ENCODE data around the gene WASF3. TPM values are rescaled to one million over a fixed set of nuclear protein-coding genes. Genes with fewer than 3 reads are reported as not detected.

The WASF3 gene
- total RNA-seq (2014; rRNA removed; shearing (Covaris generic)), result 6.8 and 7.5 TPM in 2 replicates

DNA sequence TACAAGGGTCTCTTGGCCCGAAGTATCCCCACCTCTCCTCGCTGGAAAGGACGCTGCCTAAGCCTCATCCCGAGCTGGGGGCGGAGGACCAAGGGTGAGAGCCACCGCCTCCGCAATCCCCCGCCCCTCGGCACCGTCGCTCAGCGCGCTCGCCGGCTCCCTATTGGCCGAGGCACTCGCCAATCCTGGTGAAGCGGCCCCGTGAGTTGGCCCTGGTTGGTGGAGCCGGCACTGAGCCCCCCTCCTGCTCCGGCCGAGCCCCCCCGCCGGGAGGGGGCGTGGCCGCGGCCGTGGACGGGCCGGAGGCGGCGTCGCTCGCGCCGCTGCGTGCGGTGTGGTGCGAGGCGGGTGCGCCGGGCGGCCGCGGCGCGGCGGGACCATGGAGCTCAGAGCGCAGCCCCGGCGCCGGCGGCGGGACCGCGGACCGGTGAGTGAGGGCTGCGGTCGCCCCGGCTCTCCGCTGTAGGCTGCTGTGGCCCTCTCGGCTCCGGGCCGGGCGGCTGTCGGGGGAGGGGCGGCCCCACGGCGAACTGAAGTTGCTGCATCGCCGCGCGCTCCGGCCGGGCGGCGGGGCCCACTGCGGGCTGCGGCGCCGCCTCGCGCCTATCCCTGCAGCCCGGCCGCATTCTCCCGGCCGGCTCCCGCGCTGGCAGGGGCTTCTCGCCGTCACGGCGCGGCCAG lies at the start of gene WASF3:
Gene WASF3, plus strand, starts transcription at position 291 of the 681 bp plus-strand sequence. CDS start 84,588 bp downstream, outside the sequence.
- DNase-seq (ENCODE audit: low spot score), result peak; percentile 81

GRCh38 chr13:26508885-26509284 lies 48.6 kb upstream of the WASF3 start:
- DNase-seq (ENCODE audit: low spot score), result peak; percentile 82

- no peak for DNase-seq (ENCODE audit: low spot score)
Observed at GRCh38 chr13:26509491-26509890, 48.0 kb upstream of the WASF3 start.

GRCh38 chr13:26513931-26514330 lies 43.6 kb upstream of the WASF3 start:
- DNase-seq (ENCODE audit: low spot score), result no peak

DNA sequence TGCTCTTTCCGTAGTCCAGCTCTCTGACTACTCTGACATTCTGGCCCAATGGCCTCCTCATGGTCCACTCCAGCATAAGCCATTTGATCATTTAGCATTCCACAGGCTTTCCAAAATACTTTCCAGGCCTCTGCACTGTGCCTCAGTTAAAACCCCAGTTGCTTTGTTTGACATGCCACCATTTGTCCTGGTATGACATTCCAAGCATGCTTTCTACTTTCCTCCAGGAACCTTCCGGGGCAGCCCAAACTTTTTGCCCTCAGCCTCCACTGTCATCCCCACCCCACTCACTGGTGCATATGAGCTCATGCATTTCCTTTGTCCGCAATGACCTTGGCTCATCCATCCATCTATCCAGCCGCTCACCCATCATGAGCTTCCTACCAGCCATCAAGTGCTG lies 41.8 kb upstream of the WASF3 start:
- DNase-seq (ENCODE audit: low spot score), result no peak

GRCh38 chr13:26517936-26518335 lies 39.5 kb upstream of the WASF3 start:
- DNase-seq (ENCODE audit: low spot score), result no peak

DNA sequence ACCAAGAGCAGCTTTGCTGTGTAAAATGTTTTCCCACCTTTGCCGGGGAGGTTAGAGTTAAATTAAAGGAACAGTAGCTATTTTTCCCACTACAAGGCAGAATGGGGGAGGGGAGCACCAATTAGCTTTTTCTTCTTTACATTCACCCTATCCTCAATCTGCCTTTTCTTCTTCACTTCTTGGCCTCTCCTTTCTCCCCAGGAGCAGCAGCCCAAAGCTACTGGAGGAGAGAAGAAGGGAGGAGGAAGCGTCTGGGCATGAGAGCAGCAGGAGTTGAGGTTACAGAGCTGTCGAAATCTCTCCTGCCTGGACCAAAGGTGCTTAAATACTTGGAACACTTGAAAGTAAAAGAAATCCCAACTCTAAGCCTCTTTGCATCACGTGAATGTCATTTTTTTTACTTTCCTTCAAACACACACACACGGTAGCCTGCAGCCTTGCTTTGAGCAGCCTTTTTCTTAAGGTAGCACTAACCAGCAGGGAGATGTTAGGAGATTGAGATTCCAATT lies 39.0 kb upstream of the WASF3 start:
- no peak for DNase-seq (ENCODE audit: low spot score)

DNA sequence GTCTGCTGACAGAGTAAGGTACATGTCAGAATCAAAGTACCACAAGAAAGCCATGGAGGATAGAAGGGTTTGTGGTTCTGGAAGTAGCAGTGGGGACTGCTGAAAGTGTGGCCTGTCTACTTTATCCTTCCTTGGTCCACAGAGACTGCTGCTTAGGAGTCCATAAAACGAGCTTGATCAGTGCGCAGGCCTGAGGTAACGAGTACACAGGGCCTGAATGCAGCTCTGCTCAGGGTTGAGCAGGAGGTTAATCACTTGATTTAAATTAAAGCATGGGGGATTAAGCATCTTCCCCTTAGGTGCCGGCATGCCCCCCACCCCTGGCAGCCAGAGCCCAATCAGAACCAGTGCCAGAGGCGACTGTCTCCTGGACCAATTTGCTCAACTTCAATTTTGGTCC lies 34.9 kb upstream of the WASF3 start:
- DNase-seq (ENCODE audit: low spot score), result no peak

DNA sequence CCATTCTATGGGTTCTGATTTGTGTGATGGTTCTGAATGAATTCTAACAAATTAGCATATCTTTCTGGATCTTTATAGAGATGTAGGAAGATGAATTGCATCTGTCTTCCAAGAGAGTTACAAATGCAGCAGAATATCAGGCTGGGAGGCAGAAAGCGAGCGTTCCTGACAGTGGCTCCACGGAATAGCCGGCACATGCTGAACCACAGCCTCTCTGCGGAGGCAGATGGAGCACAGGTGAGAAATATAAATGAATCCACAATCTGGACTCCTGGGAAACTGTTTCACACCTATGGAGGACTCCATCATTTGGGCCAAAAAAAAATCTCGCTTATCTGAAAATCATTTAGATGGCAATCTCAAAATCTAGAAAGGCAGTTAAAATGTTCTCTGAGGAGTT lies 34.5 kb upstream of the WASF3 start:
- no peak for DNase-seq (ENCODE audit: low spot score)

DNA sequence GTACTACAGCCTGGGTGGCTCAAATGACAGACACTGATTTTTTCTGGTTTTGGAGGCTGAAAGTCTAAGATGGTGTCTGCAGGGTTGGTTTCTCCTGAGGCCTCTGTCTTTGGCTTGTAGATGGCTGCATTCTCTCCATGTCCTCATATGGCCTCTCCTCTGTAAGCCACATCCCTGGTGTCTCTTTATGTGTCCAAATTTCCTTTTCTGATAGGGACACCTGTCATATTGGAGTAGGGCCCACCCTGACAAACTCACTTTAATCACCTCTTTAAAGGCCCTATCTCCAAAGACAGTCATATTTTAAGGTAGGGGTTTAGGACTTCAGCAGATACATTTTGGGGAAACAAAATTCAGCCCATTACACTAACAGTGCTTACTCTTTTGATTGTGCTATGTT lies 32.0 kb upstream of the WASF3 start:
- DNase-seq (ENCODE audit: low spot score), result no peak

DNA sequence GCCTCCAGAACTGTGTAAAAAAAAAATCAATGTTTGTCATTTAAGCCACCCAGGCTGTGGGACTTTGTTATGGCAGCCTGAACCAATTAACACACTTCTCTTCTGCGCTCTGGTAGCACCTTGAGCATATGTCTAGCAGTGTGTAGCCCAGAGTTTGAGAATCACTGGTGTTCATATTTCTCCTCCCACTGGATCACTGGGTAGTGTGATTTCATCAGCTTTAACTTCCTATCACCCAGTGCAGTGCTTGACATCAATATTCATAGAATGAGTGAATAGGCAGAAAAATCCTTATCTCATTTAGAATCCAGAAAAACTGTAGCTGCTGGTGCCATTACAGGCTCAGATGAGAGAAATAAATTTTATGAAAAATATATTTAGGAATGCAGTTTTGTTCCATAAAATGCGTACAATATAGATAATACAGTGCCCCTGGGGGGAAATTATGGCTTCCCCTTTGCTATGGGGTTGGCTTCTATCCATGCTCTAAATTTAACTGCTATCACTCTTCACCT lies 30.7 kb upstream of the WASF3 start:
- no peak for DNase-seq (ENCODE audit: low spot score)

GRCh38 chr13:26528527-26528926 lies 29.0 kb upstream of the WASF3 start:
- no peak for DNase-seq (ENCODE audit: low spot score)

- DNase-seq (ENCODE audit: low spot score), result peak; percentile 7
Observed at GRCh38 chr13:26529441-26529840, 28.0 kb upstream of the WASF3 start.

DNA sequence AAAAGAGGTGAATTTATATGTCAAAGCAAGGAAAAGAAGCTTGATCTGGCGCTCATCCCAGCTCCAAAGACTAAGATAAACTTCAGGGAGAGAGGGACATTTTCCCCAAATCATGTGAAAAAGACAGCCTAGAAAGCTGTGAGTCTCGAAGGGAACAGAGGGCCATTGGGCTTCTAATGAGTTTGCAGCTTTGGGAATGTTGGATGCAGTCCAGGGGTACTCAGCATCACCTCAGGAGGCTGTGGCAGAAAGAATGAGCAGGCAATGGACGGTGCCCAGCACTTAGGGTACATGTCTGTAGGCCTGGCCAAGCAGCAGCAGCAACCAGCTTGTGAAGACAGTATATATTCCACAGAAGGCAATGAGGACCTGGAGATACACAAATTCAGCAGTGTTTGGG lies 25.7 kb upstream of the WASF3 start:
- DNase-seq (ENCODE audit: low spot score), result no peak

GRCh38 chr13:26534036-26534726 lies 23.3 kb upstream of the WASF3 start:
- no peak for DNase-seq (ENCODE audit: low spot score)

DNA sequence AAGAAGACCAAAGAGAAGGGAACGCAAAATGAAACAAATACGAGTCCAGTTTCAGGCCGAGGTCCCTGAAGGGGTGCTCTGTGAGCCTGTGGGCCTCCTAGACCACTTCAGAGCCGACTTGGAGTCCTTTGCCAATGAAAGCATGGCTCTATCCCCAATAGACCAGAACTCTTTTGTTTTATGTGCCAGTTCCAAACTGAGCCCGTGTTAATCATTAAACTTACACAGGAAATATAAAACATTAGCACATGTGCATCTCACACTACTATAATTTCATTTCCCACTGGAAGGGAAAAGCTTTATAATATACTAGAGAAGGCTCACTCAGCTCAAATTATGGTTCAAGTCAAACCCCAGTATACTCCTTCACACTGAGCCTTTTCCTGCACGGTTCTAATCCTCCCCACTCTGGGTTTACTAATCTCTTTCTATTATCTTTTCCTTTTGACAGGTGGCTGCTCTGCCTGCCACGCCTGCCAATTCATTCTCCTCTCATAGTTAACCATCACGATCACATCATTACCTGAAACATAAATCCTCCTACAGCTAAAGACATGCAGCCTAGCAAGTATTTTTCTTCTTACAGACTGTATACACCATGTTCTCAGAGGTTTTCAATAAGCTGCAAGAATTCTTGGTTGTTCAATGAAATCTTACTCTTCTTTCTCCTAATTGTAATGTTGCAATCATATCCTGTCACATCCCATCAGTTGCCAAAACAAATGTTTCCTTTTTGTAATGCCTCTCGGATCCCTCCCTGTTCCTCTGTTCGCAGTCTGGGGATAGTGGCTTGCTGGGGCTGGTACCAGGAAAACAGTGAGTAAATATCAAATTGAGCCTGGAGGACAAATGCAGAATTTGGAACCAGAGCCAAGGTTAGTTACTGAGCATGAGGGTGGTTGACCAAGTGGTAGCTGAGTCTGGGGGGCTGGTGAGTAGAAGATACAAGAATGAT lies 18.8 kb upstream of the WASF3 start:
- no peak for DNase-seq (ENCODE audit: low spot score)

- no peak for DNase-seq (ENCODE audit: low spot score)
Observed at GRCh38 chr13:26539738-26540292, 17.7 kb upstream of the WASF3 start.

DNA sequence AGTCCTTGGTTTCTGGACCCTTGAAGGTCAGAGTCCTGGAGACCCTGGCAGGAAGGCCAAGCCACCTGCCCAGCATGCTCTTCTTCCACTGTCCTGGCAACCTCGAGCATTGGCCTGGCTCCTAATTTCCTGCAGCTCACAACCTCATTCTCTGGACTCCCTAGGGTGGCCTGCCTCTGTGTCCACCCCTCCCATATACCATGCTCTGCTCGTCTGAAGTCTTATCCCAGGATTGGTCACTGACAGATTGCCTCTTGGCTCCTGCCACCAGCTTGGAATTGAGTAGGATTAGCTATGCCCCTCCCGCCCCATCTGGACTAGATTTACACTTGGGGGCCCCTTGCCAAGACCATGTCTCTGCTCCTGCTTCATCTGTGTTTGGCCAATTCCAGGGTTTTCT lies 17.1 kb upstream of the WASF3 start:
- DNase-seq (ENCODE audit: low spot score), result no peak

GRCh38 chr13:26541041-26541440 lies 16.4 kb upstream of the WASF3 start:
- DNase-seq (ENCODE audit: low spot score), result no peak

DNA sequence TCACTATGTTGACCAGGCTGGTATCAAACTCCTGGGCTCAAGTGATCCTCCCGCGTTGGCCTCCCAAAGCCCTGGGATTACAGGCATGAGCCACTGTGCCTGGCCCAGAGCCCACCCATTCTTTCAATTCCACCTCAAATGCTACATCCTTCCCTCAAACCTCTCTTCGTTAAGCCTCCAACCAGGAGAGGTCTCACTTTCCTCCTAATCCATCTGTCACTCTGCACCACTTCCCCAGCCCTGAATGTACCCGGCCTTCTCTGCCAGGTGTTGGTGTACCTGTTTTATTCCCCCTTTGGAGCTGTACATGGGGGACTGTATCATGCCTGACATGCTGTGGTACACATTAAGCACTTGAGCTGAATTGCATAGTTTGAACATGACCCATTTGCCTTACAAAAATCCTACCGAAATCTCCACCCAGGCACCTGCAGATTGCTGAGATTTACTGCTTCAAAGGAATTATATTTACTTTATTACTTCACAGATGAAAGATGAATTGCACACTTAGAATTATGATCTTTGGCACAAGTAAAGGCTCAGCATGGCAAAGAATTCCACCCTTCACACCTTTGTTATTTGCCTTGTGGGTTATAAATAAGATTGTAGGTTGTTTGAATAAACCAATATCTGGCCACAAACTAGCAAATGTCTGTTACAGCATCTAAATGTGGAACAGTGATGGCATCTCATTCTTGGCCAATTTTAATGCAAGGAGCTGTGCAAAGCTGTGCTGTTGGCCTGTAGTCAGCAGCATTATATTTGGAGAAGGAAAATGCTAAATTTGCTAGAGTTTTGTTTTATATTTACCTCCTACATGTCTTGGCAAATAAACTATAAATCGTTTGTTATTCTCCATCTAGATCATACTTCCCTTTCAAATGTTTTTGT lies 15.6 kb upstream of the WASF3 start:
- DNase-seq (ENCODE audit: low spot score), result no peak

GRCh38 chr13:26544707-26545106 lies 12.8 kb upstream of the WASF3 start:
- no peak for DNase-seq (ENCODE audit: low spot score)

All from H4 (cell line).